ENCODE measurements around the gene EGLN3.
"Not testable (repeated sequence)": the region's sequence is repeated elsewhere in the genome, so short reads cannot be mapped to it uniquely, and the experiment has no call there.

Gene EGLN3

DNA sequence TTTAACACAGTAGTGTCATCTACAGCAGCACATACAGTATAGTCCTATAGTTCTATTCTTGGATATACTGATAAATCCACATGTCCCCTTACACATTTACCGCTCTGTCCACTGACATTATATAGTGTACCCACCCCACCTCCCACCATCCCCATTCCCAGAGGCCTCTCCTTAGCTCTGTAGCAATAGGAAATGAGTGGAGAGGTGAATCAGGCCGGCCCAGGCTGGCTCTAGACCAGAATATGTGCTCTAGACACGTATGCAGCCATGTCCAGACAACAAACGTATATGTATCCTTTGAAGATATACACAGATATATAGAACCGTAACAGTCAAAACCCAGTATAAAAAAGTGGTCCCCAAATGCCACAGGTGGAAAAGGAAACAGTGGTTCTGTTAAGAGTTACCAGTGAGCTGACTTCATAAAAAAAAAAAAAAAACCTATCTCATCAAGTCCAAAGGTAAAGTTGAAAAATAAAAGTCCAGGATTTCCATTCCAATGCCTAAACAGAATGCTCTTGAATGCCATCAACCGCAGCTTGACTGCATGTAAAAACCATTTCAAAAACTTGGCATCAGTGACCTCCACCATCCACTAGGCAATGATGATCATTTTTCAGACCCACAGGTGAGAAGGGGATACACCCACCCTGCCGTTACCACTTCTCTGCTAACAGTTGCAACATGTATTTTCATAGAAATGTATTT lies 16.7 kb downstream of the EGLN3 start:
- DNase-seq: no peak

DNA sequence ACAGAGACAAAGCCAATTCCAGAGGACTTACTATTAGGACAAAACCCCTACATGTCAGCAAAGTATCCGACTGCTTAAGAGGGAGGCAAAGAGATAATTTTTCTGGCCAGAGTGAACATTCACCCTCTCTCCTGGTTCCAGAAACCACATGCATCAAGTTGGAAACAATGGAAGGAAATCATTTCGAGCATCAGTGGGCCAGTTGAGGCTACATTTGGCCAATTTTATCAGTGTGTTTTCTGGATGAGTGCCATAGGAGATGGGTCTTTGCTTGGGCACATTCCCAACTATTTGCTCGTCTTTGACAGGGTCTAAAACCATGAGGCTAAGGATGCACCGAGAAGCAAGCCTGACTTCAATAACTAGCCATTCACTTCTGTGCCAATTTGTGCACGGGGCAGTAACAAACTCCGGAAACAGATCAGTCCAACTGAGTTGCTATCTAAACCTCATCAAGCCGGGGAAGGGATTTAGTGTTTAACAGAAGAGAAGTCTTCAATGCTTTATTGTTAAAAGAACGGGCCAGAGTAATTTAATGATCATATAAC lies 17.4 kb downstream of the EGLN3 start:
- DNase-seq: peak; percentile 90

DNA sequence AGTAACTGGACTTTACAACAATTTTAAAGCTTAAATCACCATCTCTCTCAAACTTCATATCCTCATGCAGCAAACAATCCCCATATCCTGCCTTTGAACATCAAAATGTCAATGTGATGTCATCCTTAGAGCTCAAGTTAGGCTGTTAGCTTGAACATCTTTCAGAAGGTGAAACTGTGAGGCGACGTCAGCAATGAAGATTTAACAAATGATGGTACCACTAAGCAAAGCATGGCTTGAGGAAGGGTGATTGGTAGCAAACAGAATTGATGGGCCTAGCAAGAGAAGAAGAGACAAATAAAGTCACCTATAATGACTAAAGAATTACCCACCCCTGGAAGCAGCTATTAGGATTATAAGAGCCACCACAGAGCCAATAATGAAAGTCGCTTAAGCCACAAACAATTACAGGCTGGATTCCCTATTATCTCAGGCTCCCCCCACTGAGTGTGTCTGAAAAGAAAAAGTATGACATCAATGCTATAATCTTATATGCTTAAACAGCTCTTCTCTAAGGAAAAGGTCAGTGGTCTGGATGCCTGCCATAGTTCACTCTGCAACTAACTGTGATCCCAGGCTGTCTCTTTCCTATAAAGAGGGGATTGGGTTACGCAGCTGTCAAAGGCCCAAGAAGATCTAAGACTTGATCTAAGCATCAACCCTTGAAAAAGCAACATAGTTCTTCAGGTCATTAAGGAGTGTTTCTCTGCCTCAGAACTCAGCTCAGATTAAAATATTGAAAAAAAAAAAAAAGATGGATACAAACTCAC lies 18.1 kb downstream of the EGLN3 start:
- peak; percentile 97 for DNase-seq

DNA sequence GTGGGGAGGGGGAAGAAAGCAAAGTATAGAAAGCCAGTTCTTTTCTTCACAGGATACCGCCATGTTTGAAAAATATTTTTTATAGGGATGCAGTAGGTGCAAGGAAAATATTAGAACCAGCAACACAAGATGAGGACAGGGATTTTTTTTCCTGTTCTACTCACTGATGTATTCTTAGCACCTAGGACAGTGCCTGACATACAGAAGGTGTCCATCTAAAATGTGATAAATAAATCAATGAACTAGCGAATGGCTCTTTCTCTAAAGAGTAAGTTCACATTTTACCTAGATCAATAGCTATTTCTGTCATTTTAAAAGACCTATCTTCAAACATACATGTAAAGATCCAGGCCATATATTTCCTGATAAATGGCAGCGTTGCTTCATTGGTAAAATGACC lies 18.8 kb downstream of the EGLN3 start:
- DNase-seq: no peak

DNA sequence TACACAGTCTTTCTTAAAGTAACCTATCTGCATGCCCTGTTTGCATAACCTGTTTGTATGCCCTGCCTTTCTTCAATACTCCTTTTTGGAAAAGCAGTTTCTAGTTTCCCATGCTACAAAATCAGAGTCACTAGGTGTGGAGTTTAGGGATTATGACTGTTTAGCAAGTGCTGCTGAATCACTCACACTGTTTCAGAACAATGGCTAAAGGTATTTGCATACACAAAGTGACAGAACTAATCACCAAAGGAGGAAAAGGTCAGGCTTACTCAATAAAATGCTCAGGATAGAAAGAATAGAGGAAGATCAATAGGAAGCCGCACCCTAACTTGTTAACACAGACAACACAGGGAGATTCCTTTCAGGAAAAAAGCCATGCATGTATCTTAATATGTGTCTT lies 19.4 kb downstream of the EGLN3 start:
- DNase-seq: no peak

DNA sequence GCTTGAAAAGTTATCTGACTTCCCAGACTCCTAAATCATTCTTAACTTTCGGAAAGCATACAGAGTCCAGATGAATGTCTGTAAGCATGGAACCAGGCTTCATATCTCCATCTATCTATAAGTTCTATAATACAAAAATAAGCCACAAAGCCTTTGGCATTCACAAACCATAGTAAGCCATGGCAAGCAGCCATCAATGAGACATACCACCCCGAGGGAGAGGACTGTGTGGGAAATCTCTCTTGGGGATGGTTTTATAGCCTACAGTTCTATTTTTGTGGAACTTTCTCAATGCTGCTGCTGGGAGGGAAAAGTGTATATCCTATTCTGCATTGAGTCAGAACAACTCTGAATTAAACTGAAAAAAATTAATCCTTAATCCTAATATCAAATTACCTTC lies 20.4 kb downstream of the EGLN3 start:
- no peak for DNase-seq

DNA sequence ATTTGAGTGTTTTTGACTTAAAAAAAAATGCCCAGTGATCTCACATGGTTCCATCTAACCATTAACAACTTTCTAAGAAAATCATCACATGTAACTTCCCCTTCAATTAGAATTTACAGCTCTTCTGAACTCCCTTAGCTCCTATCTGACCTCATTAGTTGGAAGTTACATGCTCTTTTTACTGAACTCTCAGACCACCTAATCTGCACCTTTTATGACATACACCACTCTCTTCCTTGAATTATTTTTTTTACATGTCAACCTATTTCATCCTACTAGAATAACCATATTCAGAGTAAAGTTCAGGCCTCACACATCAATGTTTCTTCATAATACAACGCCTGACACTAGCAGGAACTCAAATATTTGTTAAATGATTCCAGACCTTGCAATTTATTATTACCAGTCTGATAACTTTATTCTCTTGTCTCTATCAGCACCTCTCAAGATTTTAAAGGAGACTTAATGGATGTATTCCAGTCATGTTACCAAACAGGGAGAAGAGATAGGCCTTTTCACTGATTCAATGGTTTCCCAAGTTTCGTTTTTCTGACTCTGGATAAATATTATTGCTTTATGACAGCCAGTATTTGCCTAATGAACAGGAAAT lies 21.0 kb downstream of the EGLN3 start:
- DNase-seq: no peak

DNA sequence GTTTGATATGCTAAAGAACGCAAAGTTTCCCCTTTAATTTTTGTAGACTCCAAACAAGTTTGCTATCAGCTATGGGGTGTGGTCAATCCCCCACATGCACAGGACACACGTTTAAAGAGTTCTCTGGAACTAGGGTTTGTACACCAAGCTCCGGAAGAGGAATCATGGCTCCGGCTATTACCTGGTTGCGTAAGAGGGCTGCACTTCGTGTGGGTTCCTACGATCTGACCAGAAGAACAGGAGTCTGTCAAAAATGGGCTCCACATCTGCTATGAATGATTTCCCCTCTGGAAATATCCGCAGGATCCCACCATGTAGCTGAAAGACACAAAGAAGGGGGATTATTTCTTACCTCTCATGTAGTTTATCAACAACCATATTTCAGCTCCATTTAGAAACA lies 22.0 kb downstream of the EGLN3 start:
- DNase-seq: no peak

DNA sequence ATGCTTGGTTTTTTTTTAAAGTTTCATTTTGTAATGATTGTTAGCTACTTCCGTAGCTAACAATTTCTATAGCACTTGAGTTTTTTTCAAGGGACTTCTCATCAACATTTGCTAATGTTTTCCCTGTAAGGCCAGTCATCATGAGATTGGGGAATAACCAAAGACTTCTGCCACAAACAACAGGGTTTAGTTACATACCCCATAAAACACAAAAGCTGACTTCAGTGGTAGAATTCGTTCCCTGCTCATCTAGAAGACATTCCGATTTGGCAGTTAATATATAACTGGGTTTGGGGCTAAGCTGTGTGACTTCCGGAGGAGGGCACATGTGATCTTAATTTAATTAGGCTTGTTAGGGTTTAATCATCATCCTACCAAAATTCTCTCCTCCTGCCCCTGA lies 22.9 kb downstream of the EGLN3 start:
- no peak for DNase-seq

DNA sequence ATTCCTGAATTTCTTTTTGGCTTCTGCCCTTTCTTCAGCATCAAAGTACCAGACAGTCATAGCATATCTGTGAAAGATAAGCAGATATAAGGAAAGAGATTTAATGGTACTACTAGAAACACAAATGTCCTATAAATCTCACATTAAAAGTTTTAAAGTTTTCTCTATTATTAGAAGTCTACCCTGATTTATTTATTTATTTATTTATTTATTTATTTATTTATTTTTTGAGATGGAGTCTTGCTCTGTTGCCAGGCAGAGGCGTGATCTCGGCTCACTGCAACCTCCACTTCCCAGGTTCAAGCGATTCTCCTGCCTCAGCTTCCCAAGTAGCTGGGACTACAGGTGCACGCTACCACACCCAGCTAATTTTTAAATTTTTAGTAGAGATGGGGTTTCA lies 23.9 kb downstream of the EGLN3 start:
- not testable (repeated sequence) for DNase-seq

DNA sequence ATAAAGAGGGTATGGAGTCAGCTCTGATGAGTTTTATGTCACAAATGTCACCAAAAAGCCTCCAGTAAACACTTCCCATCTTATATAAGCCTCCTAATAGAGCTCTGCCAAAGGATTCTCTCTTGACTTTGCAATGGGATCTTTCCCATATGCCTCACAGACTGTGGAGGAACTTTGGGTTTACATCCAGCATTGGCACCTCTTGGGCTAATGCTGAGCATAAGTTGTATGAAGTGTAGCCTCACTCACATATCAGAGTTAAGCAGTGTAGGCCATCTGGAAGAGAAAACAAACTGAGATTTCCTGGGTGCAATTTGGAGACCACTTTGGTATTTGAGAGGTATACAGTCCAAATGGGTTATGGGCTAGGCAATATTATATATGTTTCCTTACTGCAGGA lies 24.9 kb downstream of the EGLN3 start:
- no peak for DNase-seq

DNA sequence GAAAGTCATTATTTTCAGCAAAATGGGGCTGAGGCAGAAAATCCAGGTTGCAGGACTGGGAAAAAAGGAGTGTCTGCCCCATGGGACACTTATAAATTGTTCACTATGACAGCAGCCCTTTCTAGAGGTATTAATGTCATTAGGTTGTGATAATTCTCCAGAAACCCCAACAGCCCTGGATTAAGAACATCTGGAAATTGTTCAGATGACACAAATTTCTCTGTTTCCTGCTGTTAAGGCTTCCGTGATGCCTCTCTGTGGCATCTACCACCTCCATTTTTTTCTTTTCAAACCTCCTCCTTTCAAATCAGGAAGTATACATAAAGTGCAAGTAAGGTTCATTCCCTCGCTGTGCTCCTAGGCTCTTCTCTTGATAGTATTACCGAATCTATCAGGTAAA lies 25.6 kb downstream of the EGLN3 start:
- DNase-seq: no peak

DNA sequence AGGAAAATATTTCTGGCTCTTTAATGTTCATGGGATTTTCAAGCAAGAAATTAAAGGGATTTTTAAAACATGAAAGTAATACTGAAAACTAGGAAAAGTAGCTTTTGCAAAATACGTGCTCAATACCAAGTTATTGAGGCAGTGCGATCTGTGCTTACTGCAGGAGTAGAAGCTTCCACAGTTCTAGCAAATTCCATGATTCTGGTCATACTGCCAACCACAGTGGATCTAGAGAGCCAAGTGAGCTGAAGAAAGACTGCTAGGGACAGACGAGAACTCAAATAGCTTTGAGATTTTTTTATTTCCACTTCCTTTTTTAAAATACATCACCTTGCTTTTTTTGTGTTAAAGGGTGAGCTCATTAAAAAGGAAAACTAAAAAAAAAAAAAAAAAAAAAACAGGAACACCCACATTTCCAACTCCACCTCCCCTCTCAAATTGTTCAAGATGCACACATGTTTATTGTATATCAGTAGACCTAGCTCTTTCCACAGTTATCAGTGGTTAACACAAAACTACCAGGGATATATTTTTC lies 26.2 kb downstream of the EGLN3 start:
- no peak for DNase-seq

DNA sequence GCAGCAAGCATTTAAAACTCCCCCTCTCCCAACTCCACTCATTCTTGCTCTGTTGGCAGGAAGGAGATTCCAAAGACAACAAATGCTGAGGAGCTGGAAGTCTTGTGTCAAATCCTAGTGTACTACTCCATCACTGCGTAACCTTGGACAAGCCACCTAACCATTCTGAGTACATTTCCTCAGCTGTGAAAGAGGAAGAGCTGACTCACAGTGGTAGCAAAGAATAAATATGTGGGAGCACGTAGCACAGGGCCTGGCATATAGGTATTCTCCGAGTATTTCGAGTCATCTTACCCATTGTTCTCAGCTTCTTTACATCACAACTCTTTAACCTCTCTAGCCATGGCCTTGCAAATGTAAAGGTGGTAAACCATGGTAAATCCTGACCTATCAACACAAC lies 28.7 kb downstream of the EGLN3 start:
- no peak for DNase-seq

DNA sequence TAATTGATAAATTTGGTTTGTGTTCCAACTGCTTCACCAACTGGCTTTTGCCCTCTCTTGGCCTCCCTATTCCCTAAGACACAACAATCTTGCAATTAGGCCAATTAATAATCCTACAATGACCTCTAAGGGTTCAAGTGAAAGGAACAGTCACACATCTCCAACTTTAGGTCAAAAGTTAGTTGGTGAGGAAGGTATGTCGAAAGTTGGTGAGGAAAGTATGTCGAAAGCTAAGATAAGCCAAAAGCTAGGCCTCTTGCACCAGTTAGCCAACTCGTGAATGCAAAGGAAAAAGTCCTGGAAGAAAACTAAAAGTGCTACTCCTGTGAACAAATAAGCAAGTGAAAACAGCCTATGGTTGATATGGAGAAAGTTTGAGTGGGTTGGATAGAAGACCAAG lies 32.6 kb downstream of the EGLN3 start:
- no peak for DNase-seq

DNA sequence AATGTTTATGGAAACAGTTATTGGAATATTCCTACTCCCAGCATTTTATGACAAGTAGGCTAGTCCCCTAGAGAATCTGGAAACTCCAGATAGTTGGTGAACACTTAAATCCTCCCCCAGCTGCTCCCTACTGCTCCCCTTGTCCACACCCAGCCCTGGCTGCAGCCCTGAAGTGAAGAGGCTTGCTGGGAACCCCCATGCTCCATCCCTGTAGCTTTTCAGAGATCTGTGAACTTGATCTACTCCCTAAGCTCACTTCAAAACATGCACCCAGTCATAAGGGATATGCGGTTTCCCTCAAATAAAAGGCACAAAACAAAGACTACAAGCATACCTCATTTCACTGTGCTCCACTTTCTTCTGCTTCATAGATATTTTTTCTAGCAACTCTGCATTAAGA lies 33.2 kb downstream of the EGLN3 start:
- DNase-seq: no peak

DNA sequence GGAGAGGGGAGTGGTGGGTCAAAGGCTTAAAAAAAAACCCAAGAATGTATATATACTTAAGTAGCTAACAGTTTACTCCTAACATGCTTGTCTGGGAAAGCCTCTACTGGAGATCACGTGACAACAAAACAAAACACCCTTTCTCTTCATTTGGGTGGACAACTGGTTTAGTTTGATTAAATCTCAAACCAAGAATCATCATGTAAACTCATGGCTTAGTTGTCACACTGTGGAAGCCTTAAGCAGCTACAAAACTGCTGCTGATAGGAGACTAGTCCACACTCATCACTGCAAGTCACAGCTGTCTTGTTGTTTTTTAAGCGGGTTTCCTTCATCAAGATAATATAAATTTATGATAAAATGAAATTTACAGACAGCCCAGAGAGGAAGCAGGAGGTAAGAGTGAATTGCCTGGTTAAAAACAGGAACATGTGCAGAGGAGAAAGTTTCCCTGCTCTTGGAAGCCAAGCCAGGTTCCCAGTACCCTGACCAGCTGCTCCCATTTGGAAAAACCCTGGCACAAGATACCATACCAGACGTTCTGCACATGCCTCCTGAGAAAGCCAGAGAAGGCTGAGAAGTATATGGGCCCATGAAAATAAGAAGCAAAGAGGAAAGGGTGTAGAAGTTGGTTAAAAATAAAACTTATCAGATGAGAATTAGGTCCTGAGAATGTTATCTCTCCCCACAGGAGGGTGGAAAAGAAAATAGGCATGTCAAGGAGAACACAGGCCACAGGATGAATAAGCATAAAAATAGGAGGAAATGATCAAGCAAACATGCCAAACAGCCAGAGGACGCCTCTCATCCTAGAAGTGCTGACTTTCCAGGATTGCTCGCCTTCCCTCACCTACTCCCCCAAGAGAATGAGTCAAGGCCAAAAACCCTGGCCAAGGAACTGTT lies 34.0 kb downstream of the EGLN3 start:
- no peak for DNase-seq

DNA sequence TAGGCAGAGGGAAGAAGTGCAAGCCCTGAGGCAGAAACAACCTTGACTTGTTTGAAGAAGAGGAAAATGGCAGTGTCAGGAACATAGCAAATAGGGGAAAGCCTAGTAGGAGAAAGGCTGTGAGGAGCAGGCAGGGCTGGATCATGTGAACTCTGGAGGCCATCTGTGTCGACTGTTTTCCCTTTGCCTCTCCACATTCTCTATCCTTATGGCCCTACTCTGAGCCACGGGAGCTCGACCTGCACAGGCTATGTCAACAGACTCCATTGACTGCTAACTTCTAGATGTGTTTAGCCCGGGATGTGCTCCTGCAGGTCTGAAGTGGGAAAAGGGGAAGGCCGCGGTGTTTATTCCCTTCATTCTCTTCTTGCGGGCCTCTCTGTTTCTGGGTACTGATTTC lies 35.2 kb downstream of the EGLN3 start:
- DNase-seq: no peak

DNA sequence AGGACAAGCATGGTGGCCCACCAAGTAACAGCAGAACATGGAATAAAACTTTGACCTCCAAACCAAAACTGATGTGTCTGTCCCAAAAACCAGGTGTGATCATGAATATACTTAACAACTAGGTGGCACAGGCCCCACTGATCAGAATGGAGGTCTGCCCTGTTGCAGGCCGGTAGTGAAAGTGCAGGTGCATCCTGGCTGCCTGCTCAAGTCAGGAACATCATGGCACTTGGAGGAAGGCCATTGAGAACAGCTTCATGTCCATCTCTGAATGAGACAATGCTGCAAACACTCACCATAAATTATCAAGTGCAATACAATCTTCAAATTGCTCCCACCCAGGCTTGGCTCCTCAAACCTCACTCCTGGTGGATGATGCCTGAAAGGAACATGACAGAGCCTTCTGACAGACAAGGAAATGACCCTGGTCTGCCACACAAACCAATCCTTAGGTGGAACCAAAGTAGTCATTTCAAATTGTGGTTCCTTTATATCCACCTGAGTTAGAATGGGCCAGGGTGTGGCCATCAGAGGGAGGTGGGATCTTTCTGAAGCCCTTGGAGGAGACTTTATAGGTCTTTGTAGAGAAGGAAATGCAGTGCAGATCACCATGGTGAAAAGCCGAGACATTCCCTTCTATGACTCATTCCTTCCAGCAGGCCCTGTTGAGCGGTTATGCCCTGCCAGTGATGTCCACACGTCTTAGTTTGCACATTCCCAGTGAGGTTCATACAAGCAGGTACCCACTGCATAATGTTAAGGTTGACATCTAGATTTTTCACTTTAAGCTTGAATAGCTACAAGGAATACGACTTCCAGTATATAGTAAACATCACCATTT lies 36.0 kb downstream of the EGLN3 start:
- DNase-seq: no peak

DNA sequence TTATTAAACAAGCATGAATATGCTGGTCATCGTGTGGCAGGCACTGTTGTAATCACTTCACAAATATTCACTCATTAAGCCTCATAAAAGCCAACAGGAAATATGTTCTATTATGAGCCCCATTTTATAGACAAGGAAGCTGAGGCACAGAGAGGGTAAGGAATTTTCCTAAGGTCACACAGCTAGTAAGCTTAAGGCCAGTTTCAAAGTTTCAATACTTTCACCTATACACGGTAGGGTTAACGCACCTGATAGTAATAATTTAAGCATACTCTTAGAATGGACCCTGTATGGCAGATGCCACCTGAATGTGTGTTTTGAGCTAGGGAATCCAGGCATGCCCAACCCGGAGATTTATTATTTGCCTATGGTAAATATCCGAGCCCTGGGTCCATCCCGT lies 39.8 kb downstream of the EGLN3 start:
- no peak for DNase-seq

DNA sequence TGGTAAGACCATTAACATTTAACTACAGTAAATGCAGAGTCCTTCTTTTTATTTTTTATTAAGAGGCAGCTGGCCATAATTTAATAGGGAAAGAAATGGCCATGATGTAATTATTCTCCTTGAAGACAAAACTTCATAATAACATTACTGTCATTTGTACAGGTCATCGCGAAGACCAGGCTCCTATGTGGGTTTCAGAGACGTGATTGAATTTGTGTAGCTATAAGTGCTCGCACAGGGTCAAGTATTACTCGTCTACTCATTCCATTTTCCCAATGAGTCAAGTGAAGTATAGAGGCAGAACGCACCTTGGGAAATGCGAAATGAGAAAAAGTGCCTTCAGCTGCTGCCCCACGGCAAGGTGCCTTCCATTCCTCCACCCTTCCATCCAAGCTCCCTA lies 40.4 kb downstream of the EGLN3 start:
- no peak for DNase-seq
